HG02973 (cell line): Measurements from ENCODE around the gene ZNF521.

ENCODE experiments used
- ATAC-seq: cut with Tn5 transposase; IDR thresholded peaks from one replicate; pipeline ENCODE4 v1.9.1; 2021; ENCODE audit warnings: moderate library complexity; ENCODE audit not compliant: unreplicated experiment

The ZNF521 gene

GRCh38 chr18:25134861-25135260, 217.1 kb downstream of the ZNF521 start:
- ATAC-seq = no peak

- ATAC-seq = no peak
Observed at GRCh38 chr18:25133879-25134278, 218.1 kb downstream of the ZNF521 start.

GRCh38 chr18:25132786-25133496, 219.0 kb downstream of the ZNF521 start:
- no peak for ATAC-seq

- no peak for ATAC-seq
Observed at GRCh38 chr18:25126751-25127150, 225.2 kb downstream of the ZNF521 start.

GRCh38 chr18:25125680-25126079, 226.3 kb downstream of the ZNF521 start:
- no peak for ATAC-seq

GRCh38 chr18:25123438-25124232, 228.3 kb downstream of the ZNF521 start:
- no peak for ATAC-seq

DNA sequence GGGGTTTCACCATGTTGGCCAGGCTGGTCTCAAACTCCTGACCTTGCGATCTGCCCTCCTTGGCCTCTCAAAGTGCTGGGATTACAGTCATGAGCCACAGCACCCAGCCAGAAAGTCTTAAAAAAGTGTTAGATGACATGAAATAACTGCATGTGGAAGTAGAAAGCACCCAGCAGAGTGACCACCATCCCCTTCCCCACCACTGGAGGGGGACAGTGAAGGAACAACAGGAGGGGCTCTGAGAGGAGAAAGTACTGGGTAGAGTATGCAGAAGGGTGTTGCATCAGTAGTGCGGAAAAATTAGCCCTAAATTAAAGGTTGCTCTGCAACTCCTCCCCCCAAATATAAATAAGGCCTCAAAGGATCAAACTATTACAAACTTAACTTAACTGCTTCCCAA, 230.5 kb downstream of the ZNF521 start:
- ATAC-seq = no peak

GRCh38 chr18:25113566-25113965, 238.4 kb downstream of the ZNF521 start:
- no peak for ATAC-seq

DNA sequence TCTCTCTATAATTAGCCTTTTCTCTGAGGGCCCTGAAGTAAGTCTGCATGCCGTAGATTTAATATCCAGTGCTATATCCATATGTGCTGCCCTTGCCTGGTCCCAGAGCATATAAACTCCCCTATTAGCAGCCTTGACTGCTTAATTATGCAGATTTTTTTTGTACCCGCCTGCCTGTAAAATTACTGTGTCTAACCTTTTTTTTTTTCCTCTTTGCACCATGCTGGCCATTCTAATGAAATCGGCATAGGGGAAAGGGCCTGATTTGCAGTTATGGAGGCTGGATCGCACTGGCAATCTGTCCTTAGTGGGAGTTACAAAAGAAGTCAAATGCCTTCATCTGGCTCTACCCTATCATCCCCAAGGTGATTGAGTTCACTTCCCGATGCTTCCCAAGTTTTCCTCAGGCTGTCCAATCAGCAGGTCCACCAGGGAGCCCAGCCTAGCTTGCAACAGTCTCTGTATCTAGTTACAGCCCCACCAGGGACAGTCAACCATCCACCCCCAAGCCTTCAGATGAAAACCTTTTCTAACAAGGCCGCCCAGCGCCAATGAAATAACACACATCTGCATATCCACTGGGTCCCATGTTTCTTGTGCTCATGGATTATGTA, 239.0 kb downstream of the ZNF521 start:
- ATAC-seq = no peak

DNA sequence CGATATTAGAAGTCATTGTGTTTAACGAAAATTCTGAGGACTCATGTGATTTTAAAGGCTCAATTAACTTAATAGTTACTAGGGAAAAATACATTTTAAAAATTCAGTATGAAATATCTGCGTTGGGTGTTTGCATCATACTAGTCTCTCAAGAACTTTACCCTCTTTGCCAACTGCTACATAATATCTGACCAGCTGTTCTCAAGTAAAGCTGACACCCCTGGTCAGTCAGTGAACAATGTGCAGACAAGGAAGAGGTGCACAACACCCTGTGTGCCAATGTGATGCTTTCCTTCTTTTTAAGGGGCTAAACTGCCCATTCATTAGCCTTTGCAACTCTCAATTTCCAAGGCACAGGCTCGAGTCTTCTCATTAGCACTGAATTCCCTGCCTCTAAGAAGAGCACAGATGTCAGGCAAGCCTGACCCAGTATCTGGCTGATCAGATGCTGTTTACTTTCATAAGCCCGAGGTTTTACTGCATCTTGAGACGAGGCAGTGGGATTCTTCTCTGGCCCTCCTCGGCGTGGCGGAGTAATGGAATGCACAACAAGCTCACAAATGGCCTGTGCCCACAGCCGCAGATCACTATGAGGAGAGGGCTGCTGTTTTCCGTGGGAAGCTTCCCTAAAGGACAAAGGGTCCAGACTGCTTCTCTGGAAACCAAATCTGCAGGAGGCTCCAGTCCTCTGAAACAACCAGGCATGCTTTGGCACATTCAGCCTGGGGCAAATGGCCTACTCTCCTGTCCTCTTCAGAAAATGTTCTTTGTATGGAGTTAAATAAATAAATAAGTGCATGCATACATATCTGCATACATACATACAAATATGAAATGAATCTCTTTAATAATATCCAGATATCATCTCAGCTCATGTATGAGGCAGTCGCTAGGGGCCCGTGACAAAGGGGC, 240.3 kb downstream of the ZNF521 start:
- no peak for ATAC-seq

- no peak for ATAC-seq
Observed at GRCh38 chr18:25109484-25109883, 242.5 kb downstream of the ZNF521 start.

DNA sequence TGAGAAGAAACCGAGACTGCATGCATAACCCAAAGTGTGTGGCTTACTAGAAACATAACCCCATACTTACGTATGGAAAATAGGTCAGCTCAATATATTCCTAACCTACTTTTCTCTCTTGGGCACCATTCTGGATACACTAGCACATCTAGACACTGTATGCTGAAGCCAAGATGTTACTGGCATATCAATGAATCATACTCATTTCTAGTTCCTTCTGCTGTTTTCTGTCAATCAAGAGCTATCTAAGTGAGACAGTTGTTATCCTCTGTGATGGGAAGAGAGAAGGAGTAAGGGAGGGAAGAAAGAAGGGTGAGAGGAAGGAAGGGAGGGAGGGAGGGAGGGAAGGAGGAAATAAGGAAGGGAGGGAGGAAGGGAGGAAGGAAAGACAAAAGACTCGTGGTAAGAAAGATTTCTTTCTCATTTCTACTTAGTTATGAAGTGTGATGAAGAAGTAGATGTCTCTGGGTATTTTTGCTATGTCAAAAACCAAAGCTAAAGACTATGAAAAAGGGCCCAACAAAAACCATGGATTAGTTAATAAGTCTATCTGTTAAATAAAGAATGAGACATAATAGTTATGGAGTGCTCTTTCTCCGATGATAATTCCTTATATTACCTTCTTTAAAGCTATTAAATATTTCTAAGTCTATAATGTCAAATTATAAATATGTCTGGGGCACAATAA, 248.4 kb downstream of the ZNF521 start:
- ATAC-seq = no peak

- no peak for ATAC-seq
Observed at GRCh38 chr18:25102662-25103061, 249.3 kb downstream of the ZNF521 start.

GRCh38 chr18:25100418-25100817, 251.5 kb downstream of the ZNF521 start:
- ATAC-seq = no peak

DNA sequence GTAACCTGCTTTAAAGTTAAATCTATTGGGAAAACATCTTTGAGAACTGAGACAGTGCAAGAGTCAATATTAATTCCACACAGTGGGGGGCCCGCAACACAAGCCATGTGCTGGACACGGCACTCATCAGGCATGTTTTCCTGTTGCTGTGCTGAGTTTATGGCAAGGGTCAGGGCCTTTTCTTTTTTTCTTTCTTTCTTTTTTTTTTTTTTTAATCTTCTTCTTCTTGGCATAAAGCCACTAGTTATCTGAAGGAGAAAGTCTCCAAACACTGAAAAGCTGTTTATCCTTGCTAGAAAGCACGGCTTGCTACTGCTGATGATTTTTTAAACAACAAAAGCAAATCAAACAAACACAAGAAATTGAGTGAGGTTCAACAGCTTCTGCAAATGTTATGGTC, 252.1 kb downstream of the ZNF521 start:
- no peak for ATAC-seq

GRCh38 chr18:25097569-25098056, 254.4 kb downstream of the ZNF521 start:
- no peak for ATAC-seq

DNA sequence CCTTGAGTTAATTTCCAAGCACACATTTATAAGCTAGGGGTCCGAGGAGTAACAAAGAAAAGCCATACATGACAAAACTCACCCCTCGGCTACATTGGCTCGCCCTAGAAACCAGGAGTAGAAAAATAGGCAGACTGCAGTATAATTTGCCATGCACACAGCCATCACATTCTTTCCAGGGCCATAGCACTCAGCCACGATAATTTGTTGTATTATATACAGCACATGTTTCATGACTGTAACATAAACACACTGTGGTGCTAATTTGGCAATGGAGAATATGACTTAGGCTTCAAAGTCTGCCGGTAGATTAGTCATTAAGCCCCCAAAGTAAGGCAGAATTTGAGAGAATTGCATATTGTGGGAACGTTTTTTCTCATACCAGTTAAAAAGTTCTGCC, 254.9 kb downstream of the ZNF521 start:
- ATAC-seq = no peak

- no peak for ATAC-seq
Observed at GRCh38 chr18:25093141-25093540, 258.8 kb downstream of the ZNF521 start.

DNA sequence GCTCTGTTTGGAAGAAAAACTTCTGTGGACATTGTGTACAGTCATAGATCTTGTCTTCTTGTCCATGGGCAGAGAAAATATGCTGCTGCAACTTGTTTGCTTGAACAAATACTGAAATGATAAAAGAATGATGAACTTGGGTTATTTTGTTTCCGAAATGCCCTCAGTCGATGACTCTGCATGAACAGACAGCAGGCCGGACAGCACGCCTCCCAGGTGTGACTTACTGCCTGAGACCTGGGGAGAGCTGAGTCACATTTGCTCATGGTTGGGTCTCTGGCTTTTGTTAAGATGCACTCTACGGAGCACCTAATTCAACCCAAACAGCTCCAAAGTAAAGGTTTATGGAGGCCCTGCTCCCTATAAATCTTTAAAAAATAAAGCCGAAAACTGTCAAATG, 262.5 kb downstream of the ZNF521 start:
- ATAC-seq = no peak

- ATAC-seq = no peak
Observed at GRCh38 chr18:25086876-25087275, 265.1 kb downstream of the ZNF521 start.
